ENCODE measurements around the gene MAPK12. TPM values are rescaled to one million over a fixed set of nuclear protein-coding genes. Genes with fewer than 3 reads are reported as not detected.

The MAPK12 gene
- total and polyA plus RNA-seq, 2 of the 4 experiments (the other 2 are of a cell fraction) = 41.0 to 56.3 TPM

GRCh38 chr22:50250249-50250554 lies 11.3 kb downstream of the MAPK12 start:
- no peak for DNase-seq
- peak overlapping the region; percentile 6 for H2BK5ac ChIP-seq (ENCODE audit: low read depth, low read length, poor library complexity, severe bottlenecking)
- no peak overlapping the region for H3K14ac ChIP-seq (replicated peaks; ENCODE audit: low read depth, low read length)
- 75% methylated on average over 11 of the region's 11 CpGs; no CpG with 5 or more reads in 1 of the 2 experiments for WGBS, 2 experiments (ENCODE audit: extremely low coverage in 2 of 2, insufficient read length in 1 of 2)
- H2AK9ac ChIP-seq (replicated peaks; ENCODE audit: low read depth, low read length, poor library complexity) = peak overlapping the region; percentile 52
- H3K56ac ChIP-seq (ENCODE audit: extremely low read depth, insufficient read depth, low read length) = no peak overlapping the region
- no peak overlapping the region; a peak in 1 of 4 replicates for H4K8ac ChIP-seq (ENCODE audit: low read depth in 2 of 2, low read length in 2 of 2)
- peaks cover 21% of the 10 kb centered on the region for H4K20me1 ChIP-seq (ENCODE audit: insufficient read depth, low read length)
- no peaks in the 10 kb centered on the region for H3K9me3 ChIP-seq (ENCODE audit: control insufficient read depth, insufficient read depth, low read length)
- dilution Hi-C loops (cut with HindIII; ENCODE audit: low sequenced_read_pairs, unreplicated experiment) = no loop called here
- 0 out of 2 replicates have a peak overlapping the region, but pooled peaks have one; percentile 8 for H4K5ac ChIP-seq (ENCODE audit: low read depth, low read length)
- in situ Hi-C loops (cut with MboI; ENCODE audit: low sequenced_read_pairs) = loop anchor here (5.0 kb wide), 1 partner anchor 77 kb away; the partner anchor contains the start of gene DENND6B
- ChIA-PET CTCF (no interaction called here), POLR2A (ENCODE audit: unreplicated experiment) (no interaction called here)
- H2AFZ ChIP-seq (replicated peaks; ENCODE audit: low read length, poor library complexity) = peak overlapping the region; percentile 56
- no peak overlapping the region for H2BK20ac ChIP-seq (ENCODE audit: low read depth, low read length)
- H3K9ac ChIP-seq (ENCODE audit: low read depth, low read length) = peak overlapping the region; percentile 82
- H3K4me3 ChIP-seq (ENCODE audit: insufficient read depth, low read depth, low read length) = peak overlapping the region; percentile 88
- H3K27me3 ChIP-seq (ENCODE audit: control insufficient read depth, insufficient read depth, low read length) = no peaks in the 10 kb centered on the region
- no peak overlapping the region for H3K23ac ChIP-seq (ENCODE audit: low read depth, low read length)
- 0 out of 2 replicates have a peak, but pooled peaks cover 3% of the 10 kb centered on the region for H3K9me1 ChIP-seq (ENCODE audit: insufficient read depth, low read length)
- no peak overlapping the region for H3K18ac ChIP-seq (ENCODE audit: low read depth, low read length)
- peaks cover 38% of the 10 kb centered on the region for H3K36me3 ChIP-seq (ENCODE audit: control insufficient read depth, insufficient read depth, low read length)
- H3K27ac ChIP-seq (ENCODE audit: insufficient read depth, low read length) = peak overlapping the region; percentile 28
- intact Hi-C loops (cut with micrococcal nuclease) = no loop called here
- 0 out of 2 replicates have a peak overlapping the region, but pooled peaks have one; percentile 91 for H3K4ac ChIP-seq (ENCODE audit: low read depth, low read length)
- H2BK120ac ChIP-seq (ENCODE audit: low read depth, low read length) = no peak overlapping the region
- no TSS peak for BruUV-seq (replicated peaks)
- TF ChIP-seq POLR2A (IDR thresholded peaks at IDR 0.05; ENCODE audit: low read depth, low read length) (peak; percentile 11; the same call in 1 of the 2 replicates), CTCF (conservative IDR thresholded peaks at IDR 0.05; ENCODE audit: low read depth, low read length) (no peak), CHD1 (IDR thresholded peaks at IDR 0.05; ENCODE audit: low read depth, low read length) (no peak), RAD21 (IDR thresholded peaks at IDR 0.05; ENCODE audit: low read length) (no peak)
- peak overlapping the region; percentile 64 for H3K4me2 ChIP-seq (ENCODE audit: low read depth, low read length)
- no peak overlapping the region for H2BK15ac ChIP-seq (ENCODE audit: low read depth, low read length)
- no peak overlapping the region for H4K91ac ChIP-seq (ENCODE audit: insufficient read depth, low read depth, low read length)
- peaks cover 9 to 42% of the 10 kb centered on the region in 2 experiments; a peak in 3 of 4 replicates for H3K79me1 ChIP-seq (ENCODE audit: low read depth in 1 of 2, low read length in 2 of 2)
- H2AK5ac ChIP-seq (ENCODE audit: low read depth, low read length) = peak overlapping the region; percentile 77
- no peak for ATAC-seq (ENCODE audit: low read depth)
- peaks cover 15% of the 10 kb centered on the region for H3K4me1 ChIP-seq (ENCODE audit: control insufficient read depth, insufficient read depth, low read length)
